HG02798 (cell line): ENCODE data around the gene RAPGEF5.

Source experiments
- ATAC-seq: cut with Tn5 transposase; IDR thresholded peaks from one replicate; pipeline ENCODE4 v1.9.1; 2021; ENCODE audit warnings: mild to moderate bottlenecking; ENCODE audit not compliant: unreplicated experiment, poor library complexity

Gene RAPGEF5, protein sequence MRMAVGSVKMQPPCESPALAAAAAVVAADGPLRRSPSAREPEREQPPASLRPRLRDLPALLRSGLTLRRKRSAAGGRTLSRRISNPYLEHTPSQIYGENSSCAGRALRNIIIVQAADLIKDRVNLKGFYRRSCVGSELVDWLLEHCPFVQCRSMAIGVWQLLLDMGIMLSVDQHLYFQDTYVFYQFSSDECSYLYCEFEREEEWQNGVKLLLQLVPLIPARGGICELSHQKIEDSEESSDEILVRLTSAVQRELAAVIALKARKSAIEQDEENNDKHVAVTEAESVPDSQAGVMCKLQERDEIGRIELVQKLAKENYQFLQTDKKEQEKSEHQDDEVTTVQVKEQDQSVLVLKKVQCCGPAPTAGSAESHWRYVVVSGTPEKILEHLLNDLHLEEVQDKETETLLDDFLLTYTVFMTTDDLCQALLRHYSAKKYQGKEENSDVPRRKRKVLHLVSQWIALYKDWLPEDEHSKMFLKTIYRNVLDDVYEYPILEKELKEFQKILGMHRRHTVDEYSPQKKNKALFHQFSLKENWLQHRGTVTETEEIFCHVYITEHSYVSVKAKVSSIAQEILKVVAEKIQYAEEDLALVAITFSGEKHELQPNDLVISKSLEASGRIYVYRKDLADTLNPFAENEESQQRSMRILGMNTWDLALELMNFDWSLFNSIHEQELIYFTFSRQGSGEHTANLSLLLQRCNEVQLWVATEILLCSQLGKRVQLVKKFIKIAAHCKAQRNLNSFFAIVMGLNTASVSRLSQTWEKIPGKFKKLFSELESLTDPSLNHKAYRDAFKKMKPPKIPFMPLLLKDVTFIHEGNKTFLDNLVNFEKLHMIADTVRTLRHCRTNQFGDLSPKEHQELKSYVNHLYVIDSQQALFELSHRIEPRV

DNA sequence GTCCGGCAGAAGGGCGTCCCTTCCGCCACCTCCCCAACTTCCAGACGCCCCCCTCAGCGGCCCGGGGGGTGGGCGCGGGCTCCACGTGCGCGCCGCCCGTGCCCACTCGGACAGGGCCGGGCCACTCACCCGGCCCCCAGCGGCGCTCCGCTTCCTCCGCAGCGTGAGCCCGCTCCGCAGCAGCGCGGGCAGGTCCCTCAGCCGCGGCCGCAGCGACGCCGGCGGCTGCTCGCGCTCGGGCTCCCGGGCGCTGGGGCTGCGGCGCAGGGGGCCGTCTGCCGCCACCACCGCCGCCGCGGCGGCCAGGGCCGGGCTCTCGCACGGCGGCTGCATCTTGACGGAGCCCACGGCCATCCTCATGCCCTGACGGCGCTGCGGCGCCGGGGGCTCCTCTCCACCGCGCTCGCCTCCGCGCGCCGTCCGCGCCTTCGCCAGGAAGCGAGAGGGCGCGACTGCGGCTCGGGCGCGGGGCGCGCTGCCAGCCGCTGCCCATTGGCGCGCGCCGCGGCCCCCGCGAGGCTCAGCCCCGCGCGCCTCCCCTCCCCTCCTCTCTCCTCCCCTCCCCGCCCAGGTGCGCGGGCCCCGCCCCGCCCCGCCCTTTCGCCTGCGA lies at the start of gene RAPGEF5:
RAPGEF5 (minus strand) TSS at position 454 of the 610 bp plus-strand sequence; CDS start at position 360, 94 bp downstream.
- ATAC-seq: peak; percentile 63

DNA sequence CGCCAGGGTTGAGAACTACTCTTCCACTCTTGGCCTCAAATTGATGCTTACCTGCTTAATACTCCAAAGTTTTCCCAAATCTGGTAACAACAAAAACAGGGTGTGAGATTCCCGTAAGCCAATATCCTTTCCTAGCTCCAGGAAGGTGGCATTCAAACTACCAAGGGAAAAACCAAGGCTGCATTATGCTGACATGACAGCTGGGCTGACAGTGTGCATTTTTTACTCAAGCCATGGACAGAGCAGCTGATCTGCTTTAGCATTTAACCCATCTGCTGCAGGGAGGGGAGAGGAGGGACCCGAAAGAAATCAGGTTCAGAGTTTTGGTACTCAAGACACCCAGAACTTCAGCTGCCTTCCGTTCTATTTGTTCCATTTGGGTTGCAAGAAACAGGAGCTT lies 49.8 kb upstream of the RAPGEF5 start:
- ATAC-seq: no peak

DNA sequence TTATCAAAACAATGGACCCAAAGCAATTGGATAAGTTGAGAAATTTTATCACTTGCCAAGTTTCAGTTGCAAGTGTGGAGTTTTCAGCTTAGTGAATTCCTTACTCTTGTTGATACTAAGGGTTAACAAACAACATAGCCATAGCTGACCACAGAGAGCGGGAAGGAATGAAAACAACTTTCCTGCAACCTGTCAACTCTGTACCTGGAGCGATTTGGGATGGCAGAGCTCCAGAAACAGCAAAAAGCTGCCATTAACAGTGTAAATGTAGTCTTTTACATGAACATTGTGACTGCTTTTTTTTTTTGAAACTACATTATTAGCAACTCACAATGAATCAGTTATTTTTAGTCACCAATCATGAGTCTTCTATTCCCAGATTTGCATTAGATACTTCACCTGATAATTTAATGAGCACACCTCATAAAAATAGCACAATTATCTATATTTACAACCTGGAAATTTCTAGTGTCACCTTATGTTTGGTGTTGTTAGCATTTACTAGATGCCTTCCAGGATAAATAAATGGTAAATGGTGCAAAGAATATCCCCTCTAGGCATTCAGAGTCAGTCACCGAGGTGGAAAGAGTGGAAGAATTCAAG lies 47.6 kb upstream of the RAPGEF5 start:
- no peak for ATAC-seq

DNA sequence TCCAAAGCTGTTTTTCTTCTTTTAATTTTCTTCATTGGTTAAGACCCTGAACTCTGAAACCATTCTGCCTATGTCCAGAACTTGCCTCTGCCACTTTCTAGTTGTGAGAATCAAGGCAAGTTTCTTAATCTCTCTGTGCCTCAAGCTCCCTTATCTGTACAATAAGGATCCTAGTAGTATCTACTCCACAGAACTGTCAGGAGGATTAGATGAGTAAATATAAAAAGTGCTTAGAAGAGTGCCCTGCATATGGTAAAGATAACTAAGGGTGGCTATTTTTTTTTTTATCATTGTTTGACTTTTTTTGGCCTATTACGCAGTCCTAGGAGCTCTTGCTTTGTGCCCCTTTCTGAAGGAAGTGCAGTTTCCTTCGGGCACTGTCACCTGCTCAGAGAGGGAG lies 46.4 kb upstream of the RAPGEF5 start:
- no peak for ATAC-seq

DNA sequence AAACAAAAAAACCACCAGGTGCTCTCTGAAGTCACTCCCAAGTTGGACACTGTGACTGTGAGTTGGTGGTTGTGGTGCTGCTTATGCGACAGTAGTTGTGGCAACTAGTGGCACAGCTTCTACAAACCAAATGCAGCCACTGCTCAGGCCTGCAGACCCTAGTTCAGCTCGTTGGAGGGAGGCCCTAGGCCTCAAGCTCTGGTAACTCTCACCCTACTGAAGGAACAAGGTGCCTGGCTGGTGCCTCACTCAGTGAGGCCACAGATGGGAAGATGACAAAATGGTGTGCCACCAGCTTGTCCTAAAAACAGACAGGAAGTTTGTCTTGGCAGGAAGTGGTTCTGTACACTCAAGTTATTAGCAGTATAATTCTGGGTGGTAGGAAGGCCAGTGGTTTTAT lies 45.3 kb upstream of the RAPGEF5 start:
- no peak for ATAC-seq

DNA sequence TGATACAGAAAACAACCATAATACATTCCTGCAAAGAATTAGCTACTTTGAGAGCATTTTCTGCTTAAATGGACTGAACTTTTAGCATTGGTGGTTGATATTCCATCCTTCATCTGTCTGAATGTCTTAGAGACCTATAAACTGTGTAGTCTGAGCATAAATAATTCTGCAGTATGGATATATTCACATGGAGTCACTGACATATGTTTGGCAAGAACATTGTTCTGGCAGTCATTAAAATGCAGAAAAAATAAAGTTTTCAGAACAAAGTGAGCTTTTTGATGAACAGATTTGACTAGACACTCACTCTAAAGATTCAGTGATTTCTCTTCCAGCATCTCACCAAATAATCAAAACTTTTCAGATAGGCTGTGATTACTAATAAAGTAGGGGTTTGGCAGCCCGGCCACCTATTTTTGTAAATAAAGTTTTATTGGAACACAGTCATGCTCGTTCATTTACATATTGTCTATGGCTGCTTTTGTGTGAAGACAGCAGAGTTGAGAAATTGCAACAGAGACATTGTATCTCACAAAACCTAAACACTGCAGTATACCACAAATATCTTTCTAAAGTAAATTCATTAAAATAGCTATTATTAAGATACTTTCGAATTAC lies 44.1 kb upstream of the RAPGEF5 start:
- ATAC-seq: no peak

DNA sequence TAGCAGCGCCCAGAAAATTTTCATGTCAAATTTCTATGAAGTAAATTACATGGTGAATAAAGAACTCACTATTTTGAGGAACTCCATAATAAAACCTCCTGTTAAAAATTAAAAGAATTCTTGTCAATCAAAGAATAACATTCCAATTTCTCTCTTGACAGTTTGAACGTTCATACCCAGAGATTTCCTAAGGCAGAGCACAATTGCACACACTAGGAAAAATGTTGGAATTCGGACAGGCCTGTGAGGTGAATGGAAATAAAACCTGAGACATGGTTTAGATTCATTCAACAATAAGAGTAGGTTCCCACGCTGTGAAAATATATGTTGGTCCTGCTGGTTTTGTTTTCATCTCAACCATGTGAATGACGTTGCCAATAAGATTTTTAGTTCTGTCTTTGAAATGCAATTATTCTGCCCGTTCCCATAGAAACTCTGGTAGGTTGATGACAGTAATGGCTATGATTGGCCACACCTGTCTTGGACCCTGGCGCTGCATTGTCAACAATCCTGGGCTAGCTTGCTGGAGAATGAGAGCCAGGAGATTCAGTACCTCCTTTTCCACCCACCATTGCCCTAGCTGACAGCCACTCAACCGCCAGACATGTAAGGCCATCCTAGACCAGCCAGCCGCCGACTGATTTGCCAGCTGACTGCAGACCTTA lies 43.3 kb upstream of the RAPGEF5 start:
- ATAC-seq: no peak

DNA sequence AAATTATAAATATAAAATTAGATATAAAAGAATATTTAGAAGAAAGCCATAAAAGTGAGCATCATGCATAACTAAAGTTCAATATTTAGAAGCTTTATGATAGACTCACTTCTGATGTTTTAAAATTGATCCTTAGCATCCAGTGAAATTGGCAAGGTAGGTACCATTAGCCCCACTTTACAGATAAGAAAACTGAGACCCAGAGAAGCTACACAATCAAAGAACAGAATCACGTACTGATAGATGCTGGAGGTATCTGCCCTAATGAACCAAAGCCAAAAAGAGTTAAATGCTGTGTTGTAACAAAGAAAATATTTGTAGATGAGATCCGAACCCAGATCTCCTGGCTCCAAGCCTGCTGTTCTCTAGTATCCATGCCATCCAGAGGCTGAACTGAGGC lies 42.6 kb upstream of the RAPGEF5 start:
- no peak for ATAC-seq

DNA sequence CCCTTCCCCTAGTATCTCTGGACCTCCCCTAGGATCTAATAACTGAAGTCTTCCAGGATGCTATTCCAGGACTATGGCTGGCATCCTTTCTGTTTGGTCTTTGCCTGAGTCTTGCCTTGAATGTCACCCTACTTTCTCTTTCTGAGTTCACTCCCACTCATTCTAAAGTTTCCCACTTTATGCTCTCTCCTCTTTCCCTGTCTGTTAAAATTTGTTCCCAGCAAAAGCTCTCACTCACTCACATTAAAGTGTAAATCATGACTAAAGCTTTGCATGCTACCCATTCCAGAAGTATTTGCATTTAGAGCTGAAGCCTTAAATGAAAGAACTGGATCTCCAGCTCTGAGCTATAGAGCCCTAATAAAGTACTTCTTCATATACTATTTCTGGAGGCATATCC lies 42.1 kb upstream of the RAPGEF5 start:
- ATAC-seq: no peak

DNA sequence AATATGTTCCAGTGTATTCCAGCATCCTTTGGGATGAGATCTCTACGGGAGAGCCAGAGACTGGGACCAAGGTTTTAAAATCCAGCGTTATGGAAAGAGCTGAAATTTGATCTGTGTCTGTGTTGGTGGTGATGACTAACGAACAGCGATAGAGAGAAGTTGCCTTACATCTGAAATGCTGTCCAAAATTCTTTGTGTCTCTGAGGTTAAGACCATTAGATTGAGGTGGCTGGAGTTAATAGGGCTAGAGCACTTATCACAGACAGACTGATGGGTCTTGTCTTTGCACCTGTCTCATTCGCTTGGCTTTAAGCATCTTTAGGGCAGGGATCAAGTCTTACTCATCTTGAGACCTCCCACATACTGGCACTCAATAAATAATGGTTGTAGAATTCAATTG lies 41.0 kb upstream of the RAPGEF5 start:
- ATAC-seq: no peak

DNA sequence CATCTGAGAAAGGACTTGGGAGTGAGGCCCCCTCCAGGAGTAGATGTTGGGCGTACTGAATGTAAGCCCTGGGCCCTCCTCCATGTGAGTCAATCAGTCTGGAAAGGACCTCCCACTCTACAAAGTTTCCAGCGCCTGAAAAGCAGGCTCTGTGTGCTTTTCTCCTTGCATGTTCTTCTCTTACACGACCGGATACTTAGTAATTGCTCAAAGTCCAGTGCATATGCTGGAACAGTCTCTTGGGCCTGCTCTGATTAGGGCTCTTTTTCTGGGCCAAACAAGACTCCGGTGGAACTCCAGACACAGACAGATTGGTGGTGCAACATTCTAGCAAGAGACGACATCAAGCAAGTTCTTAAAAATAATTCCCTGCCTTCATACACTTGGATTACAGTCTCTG lies 38.3 kb upstream of the RAPGEF5 start:
- no peak for ATAC-seq

DNA sequence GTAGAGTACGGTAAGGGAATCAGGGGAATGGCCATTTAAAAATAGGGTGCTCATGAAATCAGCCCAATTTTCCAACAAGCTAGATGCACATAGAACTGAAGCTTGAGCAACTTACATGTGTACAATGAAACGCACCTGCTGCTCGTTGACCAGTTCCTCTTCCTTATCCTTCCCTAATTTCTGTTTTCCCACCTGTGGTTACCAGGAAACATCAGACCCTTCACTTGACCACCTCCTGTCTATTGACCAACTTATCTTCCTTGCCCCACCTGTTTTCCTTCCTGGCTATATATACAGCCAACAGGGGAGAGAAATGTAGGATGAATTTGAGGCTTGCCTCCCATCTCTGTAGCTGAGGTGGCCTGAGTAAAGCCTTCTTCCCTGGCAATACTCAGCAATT lies 37.8 kb upstream of the RAPGEF5 start:
- ATAC-seq: no peak

DNA sequence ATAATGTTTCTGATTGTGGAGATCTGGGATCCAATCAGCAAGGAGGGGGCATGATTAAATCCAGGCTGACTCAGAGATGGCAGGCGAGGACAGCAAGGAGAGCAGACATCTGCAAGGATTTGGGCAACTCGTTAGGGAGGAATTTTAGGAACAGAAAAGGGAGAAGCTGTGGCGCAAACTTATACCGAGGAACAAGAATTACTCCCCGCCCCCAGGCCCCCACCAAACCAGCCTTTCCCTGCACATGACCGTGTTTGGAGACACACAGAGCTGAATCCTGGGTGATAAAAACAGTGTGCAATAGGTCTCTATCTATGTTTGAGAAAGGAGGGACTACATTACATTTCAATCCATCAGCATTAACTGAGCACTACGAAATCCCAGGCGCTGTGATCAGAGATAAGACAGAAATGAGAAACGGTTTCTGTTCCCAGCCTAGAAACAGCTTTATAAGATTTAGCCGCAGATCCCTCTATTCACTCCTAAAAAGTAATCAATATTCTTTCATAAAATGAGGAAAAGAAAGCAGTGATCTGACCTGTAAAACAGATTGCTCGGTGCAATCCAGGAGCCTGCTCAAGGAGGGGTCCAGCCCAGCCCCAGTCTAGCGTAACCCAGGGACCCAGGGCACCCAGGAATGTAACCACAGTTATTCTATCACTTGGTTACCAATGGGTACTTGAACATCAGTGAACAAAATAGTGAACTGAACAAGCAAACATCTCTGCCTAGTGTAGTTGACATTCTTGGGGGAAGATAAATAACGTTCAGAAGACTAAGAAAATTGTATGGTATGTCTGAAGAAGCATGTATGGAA lies 37.2 kb upstream of the RAPGEF5 start:
- no peak for ATAC-seq

DNA sequence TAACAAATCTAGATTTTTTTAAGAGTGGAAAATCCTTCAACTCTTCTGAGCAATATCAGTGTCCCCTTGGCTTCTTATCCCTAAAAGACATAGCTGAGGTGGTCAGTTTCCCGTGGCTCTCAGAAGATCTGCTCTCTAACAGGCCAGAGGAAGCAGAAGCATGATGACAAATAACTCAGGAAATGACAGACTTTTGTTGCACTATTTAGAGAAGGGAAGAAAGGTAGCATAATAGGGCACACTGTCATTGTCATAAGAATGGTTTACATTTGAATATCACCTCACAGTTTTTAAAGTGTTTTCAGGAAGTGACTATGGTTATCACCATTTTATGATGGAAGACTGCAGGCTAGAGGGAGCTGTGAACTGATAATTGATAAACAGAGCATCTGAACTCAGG lies 33.6 kb upstream of the RAPGEF5 start:
- no peak for ATAC-seq

DNA sequence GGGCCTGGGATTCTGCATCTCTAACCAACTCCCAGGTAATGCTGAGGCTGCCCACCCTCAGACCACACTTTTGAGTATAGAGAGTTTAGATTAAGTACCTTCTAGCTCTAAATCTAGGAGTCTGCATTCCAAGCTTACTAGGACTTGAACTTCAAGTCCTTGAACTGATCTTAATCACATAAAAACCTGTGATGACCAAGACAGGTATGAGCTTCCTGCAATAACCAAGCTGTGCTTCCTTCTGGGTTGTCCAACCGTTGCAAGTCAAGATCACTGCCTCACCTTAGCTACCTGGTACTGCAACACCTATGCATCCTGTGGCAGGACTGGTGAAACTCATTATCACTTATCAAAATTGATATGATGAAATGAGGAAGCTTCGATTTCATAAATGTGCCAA lies 32.9 kb upstream of the RAPGEF5 start:
- no peak for ATAC-seq

DNA sequence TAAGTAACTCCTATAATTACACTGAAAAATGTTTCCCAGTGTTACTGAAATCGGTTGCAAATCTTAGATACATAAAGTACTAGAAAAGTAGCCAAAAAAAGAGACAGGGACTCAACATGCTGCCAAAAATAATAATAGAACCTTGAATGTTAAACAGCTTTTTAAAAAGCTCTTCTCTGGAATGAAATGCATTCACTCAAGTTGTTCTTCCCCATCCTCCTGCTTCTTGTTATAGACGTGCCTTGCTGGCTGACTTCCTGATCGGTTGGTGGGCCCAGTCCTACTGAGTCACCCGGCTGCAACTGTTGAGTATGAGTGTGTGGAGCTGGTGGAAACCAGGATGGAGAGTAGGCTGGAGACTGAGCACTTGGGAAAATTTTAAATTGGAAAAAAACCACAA lies 30.6 kb upstream of the RAPGEF5 start:
- ATAC-seq: no peak

DNA sequence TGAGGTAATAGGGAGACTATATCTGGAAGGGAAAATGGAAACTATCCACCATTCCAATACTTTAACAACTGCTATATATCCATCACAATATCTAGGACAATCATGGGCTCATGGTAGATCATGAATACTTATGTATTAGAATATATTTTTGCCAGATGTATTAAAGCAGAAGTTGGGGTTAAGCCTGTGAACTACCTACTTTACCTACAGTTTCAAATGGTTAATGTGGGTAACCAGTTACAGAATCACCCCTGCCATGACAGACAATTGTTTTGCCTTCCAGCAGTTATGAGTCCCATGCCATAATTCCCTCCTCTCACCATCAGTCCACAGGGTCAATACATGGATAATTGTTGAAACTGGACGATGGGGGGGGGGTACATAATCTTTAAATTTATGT lies 29.9 kb upstream of the RAPGEF5 start:
- peak; percentile 60 for ATAC-seq

DNA sequence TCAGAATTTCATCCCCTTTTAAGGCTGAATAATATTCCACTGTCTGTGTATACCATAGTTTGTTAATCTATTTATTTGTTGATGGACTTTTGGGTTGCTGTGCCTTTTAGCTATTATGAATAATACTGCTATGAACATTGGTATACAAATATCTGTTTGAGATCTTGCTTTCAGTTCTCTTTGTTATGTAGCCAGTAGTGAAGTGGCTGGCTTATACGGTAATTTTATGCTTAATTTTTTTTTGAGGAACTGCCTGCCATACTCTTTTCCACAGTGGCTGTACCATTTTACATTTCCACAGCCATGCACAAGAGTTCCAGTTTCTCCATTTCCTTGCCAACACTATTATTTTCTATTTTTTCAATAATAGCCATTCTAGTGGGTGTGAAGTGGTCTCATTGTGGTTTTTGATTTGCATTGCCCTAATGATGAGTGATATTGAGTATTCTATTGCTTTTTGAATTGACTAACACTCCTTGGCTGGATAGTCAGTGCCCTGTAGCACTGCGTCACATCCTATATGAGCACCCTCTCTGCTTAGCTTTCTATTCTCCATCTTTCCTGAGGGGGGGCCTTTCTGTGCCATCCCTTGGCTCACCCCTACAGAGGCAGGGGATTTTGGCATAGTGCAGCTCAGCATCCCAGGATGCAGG lies 29.4 kb upstream of the RAPGEF5 start:
- ATAC-seq: peak; percentile 71
